ENCODE results near the gene ARRB1. TPM values are rescaled to one million over a fixed set of nuclear protein-coding genes. Genes with fewer than 3 reads are reported as not detected.

The ARRB1 gene
- total and polyA plus RNA-seq, 12 donors, result 4.9 to 54.2 (median 31.0) TPM

DNA sequence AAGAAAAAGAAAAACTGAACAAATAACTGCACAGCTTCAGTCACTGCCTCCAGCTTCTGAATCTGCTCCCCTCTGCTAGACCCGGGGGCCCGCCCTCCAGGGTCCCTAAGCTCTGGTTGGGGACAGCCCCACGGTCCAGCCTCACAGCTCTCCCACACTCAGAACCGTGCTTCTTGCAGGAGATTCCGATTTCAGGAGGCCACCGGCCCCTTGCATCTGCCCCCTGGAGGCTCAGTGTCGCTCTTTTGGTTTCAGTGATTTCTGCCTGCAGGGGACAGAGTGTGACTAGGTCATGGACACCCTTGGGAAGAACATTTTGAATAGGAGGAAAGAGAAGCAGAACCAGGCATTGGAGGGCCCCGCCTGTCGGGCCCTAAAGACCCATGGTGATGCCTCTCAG, 24.7 kb upstream of the ARRB1 start:
- intact Hi-C loops (cut with DNase I), result loop anchor here in 1 of 2 donors (10.0 kb wide), 1 partner anchor 611 kb away; no protein-coding TSS in a partner anchor
- Histone ChIP-seq H3K4me1 (replicated peaks in 1 of 2) (peaks cover 0 to 4% of the 10 kb centered on the region in 2 donors), H3K9me3 (replicated peaks in 1 of 3) (no peaks in the 10 kb centered on the region), H3K36me3 (replicated peaks in 1 of 2) (no peaks in the 10 kb centered on the region), H3K27me3 (no peaks in the 10 kb centered on the region), H3K4me3 (no peak overlapping the region), H3K27ac (no peak overlapping the region)
- WGBS, 4 donors, result 85 to 93% (median 87%) methylated on average over 5 to 9 of the region's 9 CpGs
- DNase-seq, result no peak
- TF ChIP-seq, protein P1, sequence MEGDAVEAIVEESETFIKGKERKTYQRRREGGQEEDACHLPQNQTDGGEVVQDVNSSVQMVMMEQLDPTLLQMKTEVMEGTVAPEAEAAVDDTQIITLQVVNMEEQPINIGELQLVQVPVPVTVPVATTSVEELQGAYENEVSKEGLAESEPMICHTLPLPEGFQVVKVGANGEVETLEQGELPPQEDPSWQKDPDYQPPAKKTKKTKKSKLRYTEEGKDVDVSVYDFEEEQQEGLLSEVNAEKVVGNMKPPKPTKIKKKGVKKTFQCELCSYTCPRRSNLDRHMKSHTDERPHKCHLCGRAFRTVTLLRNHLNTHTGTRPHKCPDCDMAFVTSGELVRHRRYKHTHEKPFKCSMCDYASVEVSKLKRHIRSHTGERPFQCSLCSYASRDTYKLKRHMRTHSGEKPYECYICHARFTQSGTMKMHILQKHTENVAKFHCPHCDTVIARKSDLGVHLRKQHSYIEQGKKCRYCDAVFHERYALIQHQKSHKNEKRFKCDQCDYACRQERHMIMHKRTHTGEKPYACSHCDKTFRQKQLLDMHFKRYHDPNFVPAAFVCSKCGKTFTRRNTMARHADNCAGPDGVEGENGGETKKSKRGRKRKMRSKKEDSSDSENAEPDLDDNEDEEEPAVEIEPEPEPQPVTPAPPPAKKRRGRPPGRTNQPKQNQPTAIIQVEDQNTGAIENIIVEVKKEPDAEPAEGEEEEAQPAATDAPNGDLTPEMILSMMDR (IDR thresholded peaks at IDR 0.05), result no peak
- TF ChIP-seq POLR2A (IDR thresholded peaks at IDR 0.05), result no peak

DNA sequence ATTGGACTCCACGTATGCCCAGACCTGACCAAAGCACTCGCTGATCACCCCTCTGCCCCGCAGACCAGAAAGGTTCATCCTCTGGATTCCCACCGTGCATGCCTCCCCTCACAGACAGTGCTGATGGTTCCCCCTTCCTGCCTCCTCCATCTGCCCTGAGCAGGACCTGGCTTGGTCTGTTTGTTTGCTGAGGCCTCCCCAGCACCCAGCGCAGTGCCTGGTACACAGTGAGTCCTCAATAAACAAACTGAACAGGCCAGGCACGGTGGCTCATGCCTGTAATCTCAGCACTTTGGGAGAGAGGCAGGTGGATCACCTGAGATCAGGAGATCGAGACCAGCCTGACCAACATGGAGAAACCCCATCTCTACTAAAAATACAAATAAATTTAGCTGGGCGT, 24.2 kb upstream of the ARRB1 start:
- DNase-seq, result no peak
- intact Hi-C loops (cut with DNase I), result loop anchor here in 1 of 2 donors (10.0 kb wide), 1 partner anchor 611 kb away; no protein-coding TSS in a partner anchor
- 87 to 95% (median 91%) methylated on average over 8 of the region's 8 CpGs for WGBS, 4 donors

DNA sequence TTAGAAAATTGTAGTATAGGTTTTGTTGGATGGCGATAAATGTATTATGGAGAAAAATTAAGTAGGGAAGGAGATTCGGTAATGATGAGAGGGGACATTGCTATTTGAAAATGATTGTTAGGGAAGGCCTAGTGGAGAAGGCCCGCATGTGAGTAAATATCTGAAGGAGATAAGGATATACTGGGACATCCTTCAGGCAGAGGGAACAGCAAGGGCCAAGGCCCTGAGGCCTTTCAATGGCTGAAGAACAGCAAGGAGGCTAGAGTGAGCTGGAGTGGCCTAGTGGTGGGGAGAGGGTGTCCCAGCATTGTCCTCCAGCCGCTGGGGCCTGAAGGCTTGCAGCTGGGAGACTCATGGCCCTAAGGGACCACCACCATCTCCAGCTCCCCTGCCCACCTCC, 23.2 kb upstream of the ARRB1 start:
- Histone ChIP-seq H3K27me3 (no peaks in the 10 kb centered on the region), H3K9me3 (replicated peaks in 1 of 3) (no peaks in the 10 kb centered on the region), H3K36me3 (replicated peaks in 1 of 2) (no peaks in the 10 kb centered on the region), H3K4me1 (replicated peaks in 1 of 2) (peaks cover 0 to 4% of the 10 kb centered on the region in 2 donors), H3K4me3 (no peak overlapping the region), H3K27ac (no peak overlapping the region)
- TF ChIP-seq POLR2A (IDR thresholded peaks at IDR 0.05), result no peak
- TF ChIP-seq, protein P1 (IDR thresholded peaks at IDR 0.05), result no peak
- intact Hi-C loops (cut with DNase I), result loop anchor here in 1 of 2 donors (10.0 kb wide), 1 partner anchor 610 kb away; no protein-coding TSS in a partner anchor
- 84 to 93% (median 90%) methylated on average over 4 of the region's 4 CpGs for WGBS, 4 donors
- no peak for DNase-seq

More for the DNA sequence above, 24.2 kb upstream of the ARRB1 start:
- Histone ChIP-seq H3K4me1 (replicated peaks in 1 of 2) (peaks cover 0 to 4% of the 10 kb centered on the region in 2 donors), H3K27me3 (no peaks in the 10 kb centered on the region), H3K4me3 (no peak overlapping the region), H3K27ac (no peak overlapping the region), H3K9me3 (replicated peaks in 1 of 3) (no peaks in the 10 kb centered on the region), H3K36me3 (replicated peaks in 1 of 2) (no peaks in the 10 kb centered on the region)
- TF ChIP-seq, protein P1 (IDR thresholded peaks at IDR 0.05), result no peak
- TF ChIP-seq POLR2A (IDR thresholded peaks at IDR 0.05), result no peak

DNA sequence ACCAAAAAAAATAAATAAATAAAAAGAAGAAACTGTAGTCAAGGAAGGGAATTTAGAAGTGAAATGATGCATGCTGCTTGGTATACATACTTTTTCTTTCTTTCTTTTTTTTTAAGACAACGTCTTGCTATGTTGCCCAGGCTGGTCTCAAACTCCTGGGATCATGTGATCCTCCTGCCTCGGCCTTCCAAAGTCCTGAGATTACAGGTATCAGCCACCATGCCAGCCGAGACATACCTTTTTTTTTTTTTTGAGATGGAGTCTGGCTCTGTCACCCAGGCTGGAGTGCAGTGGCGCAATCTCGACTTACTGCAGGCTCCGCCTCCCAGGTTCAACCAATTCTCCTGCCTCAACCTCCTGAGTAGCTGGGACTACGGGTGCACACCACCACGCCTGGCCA, 21.7 kb upstream of the ARRB1 start:
- DNase-seq, result no peak

More for the DNA sequence above, 21.7 kb upstream of the ARRB1 start:
- intact Hi-C loops (cut with DNase I), result loop anchor here in 1 of 2 donors (10.0 kb wide), 1 partner anchor 608 kb away; no protein-coding TSS in a partner anchor
- H3K27me3 ChIP-seq, result no peaks in the 10 kb centered on the region
- H3K36me3 ChIP-seq (replicated peaks in 1 of 2), result no peaks in the 10 kb centered on the region
- no peak overlapping the region for H3K4me3 ChIP-seq
- 88 to 91% (median 90%) methylated on average over 8 of the region's 8 CpGs for WGBS, 4 donors
- no peak overlapping the region for H3K27ac ChIP-seq
- H3K4me1 ChIP-seq (replicated peaks in 1 of 2), result peaks cover 0 to 4% of the 10 kb centered on the region in 2 donors
- no peaks in the 10 kb centered on the region for H3K9me3 ChIP-seq (replicated peaks in 1 of 3)
- no peak for TF ChIP-seq POLR2A (IDR thresholded peaks at IDR 0.05)
- TF ChIP-seq, protein P1 (IDR thresholded peaks at IDR 0.05), result no peak
